Measurements from ENCODE around the gene GLYATL3.

The GLYATL3 gene

GRCh38 chr6:49576618-49577017 is 76.9 kb downstream of the GLYATL3 start:
- TF ChIP-seq GATA2 (IDR thresholded peaks at IDR 0.05; ENCODE audit: low read depth, low read length) (no peak), GATA3 (IDR thresholded peaks at IDR 0.05; ENCODE audit: low read depth, low read length) (no peak)

All from SH-SY5Y (cell line).